ENCODE results near the gene OSCP1.
A peak's percentile ranks its signal among the peaks of the same experiment; 100 is the strongest.
"Not testable (repeated sequence)": the region's sequence is repeated elsewhere in the genome, so short reads cannot be mapped to it uniquely, and the experiment has no call there.

Gene OSCP1

DNA sequence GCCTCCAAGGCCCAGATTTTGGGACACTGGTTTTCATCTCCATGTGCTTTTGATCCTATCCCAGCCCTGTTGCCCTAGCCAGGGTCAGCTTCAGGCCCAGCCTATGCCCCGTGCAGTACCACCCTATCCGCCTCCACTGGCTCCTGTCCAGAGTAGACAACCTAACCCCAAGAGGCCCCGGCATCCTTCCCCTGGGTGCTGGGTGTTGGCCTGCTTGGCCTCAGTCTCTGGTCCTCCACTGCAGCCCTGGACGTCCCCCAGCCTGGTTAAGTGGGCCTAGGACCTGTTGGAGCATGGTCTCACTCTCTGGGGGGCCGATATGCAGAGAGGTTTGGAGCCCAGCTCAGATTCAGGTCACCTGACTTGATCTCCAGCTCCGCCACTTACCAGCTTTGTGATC is 30.8 kb upstream of the OSCP1 start:
- Mint-ChIP-seq H3K27me3 (peaks cover 12% of the 10 kb centered on the region), H3K27ac (no peak overlapping the region), H3K36me3 (no peaks in the 10 kb centered on the region), H3K9me3 (no peaks in the 10 kb centered on the region), H3K4me1 (peaks cover 14% of the 10 kb centered on the region), H3K4me3 (no peak overlapping the region)
- ATAC-seq: no peak

DNA sequence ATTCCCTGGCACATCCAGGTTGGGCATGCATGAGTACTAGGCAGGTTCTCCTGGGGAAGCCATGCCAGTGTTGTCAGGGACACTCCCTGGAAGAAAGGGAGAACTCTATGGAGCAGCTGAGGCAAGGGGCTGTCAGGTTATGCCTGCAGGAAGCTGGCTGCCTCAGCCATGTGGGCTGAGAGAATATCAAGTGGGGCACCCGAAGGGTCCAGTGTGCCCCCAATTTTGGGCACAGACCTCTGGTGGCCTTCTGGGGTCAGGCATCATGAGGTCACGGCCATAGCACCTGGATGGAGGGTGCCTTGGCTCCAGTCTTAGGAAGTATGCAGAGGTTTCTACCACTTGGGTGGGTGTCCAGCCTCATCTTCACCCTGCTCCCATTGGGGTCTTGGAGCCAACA is 29.9 kb upstream of the OSCP1 start:
- peaks cover 8% of the 10 kb centered on the region for H3K4me1 Mint-ChIP-seq
- no peak overlapping the region for H3K4me3 Mint-ChIP-seq
- no peaks in the 10 kb centered on the region for H3K36me3 Mint-ChIP-seq
- H3K27me3 Mint-ChIP-seq: peaks cover 12% of the 10 kb centered on the region
- no peak overlapping the region for H3K27ac Mint-ChIP-seq
- no peaks in the 10 kb centered on the region for H3K9me3 Mint-ChIP-seq
- ATAC-seq: no peak

DNA sequence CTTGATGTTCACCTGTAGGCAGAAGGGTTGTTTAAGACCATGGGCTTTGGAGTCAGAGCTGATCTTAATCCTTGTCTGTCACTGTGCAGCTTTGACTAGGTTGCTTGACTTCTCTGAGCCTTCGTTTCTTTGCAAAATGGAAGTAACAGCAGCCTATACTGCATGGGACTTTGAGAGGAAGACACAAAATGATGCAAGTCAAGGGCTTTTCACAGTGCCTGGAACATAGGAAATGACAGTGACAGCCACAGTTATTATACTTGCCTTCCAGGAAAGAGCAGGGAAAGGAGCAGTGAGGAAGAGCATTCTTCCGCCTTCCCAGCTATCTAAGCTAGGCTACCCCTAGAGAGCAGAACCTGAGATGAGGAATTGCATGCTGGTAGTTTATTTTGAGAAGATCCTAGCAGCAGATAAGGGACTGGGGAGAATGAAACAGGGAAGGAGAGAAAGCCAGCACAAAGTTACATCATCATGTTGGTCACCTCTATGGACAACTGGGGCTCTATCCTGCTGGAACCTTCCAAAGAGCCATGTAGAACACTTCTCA is 29.3 kb upstream of the OSCP1 start:
- Mint-ChIP-seq H3K4me1 (peaks cover 8% of the 10 kb centered on the region), H3K9me3 (no peaks in the 10 kb centered on the region), H3K27me3 (peaks cover 12% of the 10 kb centered on the region), H3K27ac (no peak overlapping the region), H3K4me3 (no peak overlapping the region), H3K36me3 (no peaks in the 10 kb centered on the region)
- ATAC-seq: no peak

DNA sequence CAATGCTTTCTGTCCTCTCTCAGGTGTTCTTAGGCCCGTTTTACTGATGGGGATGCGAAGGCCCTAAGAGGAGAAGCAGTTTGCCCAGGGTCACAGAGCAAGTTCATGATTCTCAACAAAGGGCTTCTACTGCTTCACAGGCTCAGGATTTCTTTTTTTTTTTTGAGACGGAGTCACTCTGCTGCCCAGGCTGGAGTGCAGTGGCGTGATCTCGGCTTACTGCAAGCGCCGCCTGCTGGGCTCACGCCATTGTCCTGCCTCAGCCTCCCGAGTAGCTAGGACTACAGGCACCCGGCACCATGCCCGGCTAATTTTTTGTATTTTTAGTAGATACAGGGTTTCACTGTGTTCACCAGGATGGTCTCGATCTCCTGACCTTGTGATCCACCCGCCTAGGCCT is 27.4 kb upstream of the OSCP1 start:
- ATAC-seq, H3K9me3 Mint-ChIP-seq, H3K4me1 Mint-ChIP-seq, H3K4me3 Mint-ChIP-seq, H3K27ac Mint-ChIP-seq, H3K36me3 Mint-ChIP-seq: not testable (repeated sequence)
- H3K27me3 Mint-ChIP-seq: peaks cover 12% of the 10 kb centered on the region

DNA sequence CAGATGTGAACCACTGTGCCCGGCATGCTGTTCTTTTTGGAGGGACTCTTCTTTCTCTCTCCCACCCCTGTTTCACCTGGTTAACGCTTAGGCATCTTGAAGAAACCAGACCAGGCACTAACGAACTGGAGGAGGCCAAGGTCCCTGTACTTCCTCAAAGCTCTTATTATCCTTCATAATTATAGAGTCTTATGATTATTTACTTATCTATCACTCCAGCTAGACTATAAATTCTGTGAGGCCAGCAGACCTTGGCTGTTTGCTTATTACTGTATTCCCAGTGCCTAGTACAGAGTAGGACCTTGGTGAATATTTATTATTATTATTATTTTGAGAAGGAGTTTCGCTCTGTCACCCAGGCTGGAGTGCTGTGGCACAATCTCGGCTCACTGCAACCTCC is 26.7 kb upstream of the OSCP1 start:
- H3K36me3 Mint-ChIP-seq: no peaks in the 10 kb centered on the region
- H3K4me3 Mint-ChIP-seq: no peak overlapping the region
- ATAC-seq: no peak
- H3K9me3 Mint-ChIP-seq: no peaks in the 10 kb centered on the region
- peaks cover 3% of the 10 kb centered on the region for H3K4me1 Mint-ChIP-seq
- H3K27me3 Mint-ChIP-seq: peaks cover 7% of the 10 kb centered on the region
- no peak overlapping the region for H3K27ac Mint-ChIP-seq

DNA sequence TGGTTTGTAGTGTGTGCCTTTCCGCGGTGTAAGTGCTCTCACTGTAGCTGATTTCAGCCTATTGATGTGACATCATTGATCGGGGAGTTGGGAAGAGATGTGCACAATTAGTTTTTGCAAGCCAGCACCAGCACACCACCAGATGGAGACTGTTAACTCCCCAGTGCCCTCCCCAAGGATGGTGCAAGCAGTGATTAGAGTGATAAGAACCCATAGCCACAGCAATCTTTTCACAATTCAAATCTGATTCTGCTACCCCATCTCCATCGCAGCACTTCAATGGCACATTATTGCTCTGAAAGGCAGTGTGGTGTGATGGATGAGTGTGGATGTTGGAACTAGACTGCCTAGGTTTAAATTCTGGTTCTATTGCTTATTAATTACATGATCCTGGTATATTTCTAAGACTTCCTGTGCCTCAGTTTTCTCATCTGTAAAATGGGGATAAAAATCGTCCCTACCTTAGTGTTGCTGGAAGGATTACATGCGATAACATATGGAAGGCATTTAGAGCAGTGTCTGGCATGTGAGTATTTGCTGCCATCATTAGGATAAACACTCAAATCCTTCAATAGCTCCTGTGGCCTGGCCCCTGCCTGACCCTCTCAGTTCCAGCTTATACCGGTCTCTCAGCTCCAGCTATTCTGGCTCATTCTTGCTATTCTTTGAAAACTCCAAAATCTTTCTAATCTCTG is 25.8 kb upstream of the OSCP1 start:
- Mint-ChIP-seq H3K27me3 (no peaks in the 10 kb centered on the region), H3K9me3 (no peaks in the 10 kb centered on the region), H3K27ac (no peak overlapping the region), H3K36me3 (no peaks in the 10 kb centered on the region), H3K4me1 (no peaks in the 10 kb centered on the region), H3K4me3 (no peak overlapping the region)
- ATAC-seq: no peak

DNA sequence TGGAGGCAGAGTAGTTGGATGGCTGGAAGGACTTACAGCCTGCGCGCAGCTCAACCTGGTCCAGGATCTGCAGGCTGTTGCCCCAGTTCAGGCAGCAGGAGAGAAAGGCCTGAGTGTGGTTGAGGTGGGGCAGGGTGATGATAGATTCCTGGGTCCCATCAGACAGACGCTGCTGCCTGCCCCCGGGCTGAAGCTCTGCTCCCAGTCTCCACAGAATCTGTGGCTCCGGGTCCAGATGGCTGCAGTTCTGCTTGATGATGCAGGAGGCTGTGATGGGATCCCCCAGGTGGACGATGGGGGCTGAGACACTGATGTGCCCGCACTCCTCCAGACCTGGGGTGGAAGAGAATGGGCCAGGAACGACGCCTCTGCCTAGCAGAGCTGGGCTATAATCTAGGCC is 25.1 kb upstream of the OSCP1 start:
- H3K27ac Mint-ChIP-seq: no peak overlapping the region
- no peaks in the 10 kb centered on the region for H3K9me3 Mint-ChIP-seq
- ATAC-seq: no peak
- H3K27me3 Mint-ChIP-seq: no peaks in the 10 kb centered on the region
- no peak overlapping the region for H3K4me3 Mint-ChIP-seq
- no peaks in the 10 kb centered on the region for H3K36me3 Mint-ChIP-seq
- H3K4me1 Mint-ChIP-seq: no peaks in the 10 kb centered on the region

DNA sequence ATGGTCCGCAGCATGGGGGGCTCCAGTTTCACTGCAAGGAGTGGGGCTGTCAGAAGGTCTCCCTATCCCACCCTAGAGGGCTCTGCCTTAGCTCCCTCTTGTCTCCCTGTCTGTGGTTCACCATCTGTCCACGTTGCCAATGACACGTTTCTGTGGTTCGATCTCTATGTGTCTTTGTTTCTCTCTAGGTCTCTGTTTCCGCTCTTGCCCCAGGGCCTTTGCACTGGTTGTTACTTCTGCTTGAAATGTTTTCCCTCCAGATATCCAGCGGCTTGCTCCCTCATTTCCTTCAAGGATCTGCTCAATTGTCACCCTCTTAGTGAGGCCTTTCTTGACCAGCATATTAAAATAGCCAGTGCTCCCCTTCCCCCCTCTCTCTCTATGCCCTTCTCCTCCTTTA is 22.4 kb upstream of the OSCP1 start:
- Mint-ChIP-seq H3K27me3 (no peaks in the 10 kb centered on the region), H3K36me3 (no peaks in the 10 kb centered on the region), H3K27ac (no peak overlapping the region), H3K4me1 (no peaks in the 10 kb centered on the region), H3K9me3 (no peaks in the 10 kb centered on the region), H3K4me3 (no peak overlapping the region)
- ATAC-seq: no peak

DNA sequence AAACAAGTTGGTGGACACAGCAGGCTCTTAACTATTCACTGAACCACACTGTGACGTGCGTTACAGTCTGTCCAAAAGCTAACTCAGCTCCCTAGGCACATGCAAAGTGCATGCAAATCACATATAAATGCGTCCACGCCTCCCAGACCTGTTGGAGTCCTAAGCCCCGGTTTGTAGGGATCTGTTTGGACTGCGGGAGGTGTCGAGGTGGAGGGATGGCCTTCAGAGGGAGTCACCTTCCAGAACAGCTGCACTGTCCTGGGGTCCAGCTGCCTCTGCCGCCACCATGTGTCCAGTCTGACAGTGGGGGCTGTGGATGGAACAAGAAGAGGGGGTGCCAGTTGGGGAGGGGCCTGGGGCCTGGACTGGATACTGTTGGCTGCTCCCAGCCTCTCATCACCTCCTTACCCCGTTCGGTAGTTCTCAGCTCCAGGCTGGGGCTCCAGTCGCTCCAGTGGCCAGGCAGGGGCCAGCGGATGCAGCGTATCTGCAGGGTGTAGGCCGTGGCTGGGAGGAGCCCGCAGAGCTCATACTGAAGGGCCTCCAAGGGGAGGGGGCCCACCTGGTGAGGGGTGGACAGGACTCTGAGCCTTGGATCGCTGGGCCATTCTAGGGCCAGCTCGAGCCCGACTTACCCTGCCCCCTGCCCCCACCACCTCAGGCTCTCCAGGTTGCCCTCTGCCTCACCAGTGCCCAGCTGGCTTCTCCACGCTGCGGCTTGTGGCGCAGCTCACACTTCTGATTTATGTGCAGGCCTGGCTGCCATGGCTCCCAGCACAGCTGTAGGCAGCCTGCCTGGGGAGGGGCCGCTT is 21.8 kb upstream of the OSCP1 start:
- Mint-ChIP-seq H3K4me1 (no peaks in the 10 kb centered on the region), H3K27ac (no peak overlapping the region), H3K27me3 (no peaks in the 10 kb centered on the region), H3K4me3 (no peak overlapping the region), H3K9me3 (no peaks in the 10 kb centered on the region), H3K36me3 (no peaks in the 10 kb centered on the region)
- ATAC-seq: no peak

DNA sequence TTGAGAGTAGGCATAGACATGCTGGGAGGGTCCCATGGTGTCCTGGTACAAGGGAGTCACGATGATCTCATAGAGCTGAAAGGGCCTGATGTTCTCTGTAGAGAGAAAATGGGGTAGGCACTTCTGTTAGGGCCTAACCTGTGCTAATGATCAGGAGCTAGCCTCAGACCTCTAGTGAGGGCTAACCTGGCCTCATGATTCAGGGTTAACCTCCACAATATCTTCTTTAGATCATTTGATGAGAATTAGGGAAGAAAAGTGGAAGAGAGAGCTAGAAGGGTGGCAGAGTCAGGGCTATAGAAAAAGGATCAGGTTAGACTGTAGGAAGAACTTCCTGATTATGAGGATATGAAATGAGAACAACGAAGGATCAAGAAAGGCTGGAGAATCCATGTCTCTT is 18.9 kb upstream of the OSCP1 start:
- Mint-ChIP-seq H3K36me3 (peaks cover under 1% of the 10 kb centered on the region), H3K9me3 (no peaks in the 10 kb centered on the region), H3K27me3 (no peaks in the 10 kb centered on the region), H3K4me3 (no peak overlapping the region), H3K27ac (no peak overlapping the region), H3K4me1 (peaks cover under 1% of the 10 kb centered on the region)
- no peak for ATAC-seq

DNA sequence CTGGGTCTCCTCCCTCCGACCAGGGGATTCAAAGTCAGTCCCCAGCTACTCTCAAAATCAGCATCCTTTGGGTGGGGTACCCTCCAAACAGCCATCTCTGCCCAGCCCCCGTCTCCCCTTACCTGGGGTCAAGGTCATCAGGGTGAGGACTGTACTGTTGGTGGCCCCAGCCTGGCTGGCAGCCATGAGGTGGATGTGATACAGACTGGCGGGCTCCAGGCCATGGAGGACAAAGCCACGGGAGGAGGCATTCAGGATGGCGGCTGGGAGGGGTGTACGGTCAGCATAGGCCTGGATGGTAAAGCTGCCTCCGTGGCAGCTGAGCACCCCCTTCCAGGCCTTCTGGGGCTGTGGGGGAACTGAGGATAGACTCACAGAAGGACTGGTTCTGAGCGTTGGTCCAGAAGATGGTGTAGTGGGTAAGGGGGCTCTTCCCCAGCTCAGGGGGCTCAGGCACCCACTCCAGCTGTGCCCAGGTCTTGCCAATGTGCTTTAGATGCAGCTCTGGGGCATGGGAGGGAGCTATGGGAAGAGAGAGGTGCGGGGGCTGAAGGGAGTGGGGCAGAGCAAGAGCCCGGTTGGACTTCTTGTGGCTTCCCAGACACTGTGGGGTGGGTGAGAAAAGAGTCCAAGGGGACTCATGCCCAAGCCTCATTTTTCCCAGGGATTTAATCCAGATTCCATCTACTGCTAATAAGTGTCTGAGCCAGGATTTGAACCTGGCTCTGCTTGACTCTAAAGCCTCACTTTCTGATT is 17.6 kb upstream of the OSCP1 start:
- Mint-ChIP-seq H3K4me3 (no peak overlapping the region), H3K36me3 (peaks cover 6% of the 10 kb centered on the region), H3K9me3 (no peaks in the 10 kb centered on the region), H3K27me3 (no peaks in the 10 kb centered on the region), H3K4me1 (peaks cover 11% of the 10 kb centered on the region), H3K27ac (peak overlapping the region; percentile 61)
- no peak for ATAC-seq

DNA sequence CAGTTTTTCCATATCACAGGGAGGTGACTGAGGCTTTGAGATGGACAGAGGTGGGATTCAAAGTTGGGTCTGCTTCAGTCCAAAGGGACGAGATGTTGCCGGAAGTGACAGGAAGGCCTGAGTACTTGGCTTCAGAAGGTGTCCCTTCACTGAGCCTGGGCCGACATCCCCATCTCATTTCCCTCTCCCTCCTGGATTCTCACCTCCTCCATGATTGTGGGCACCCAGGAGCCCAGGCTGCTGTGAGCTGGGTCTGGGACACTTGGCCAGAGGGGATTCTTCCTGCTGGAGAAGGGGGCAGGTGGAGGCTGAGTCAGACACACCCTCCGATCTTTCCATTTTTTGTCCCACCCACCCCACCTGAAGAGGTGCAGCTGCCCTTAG is 16.8 kb upstream of the OSCP1 start:
- Mint-ChIP-seq H3K36me3 (peaks cover 10% of the 10 kb centered on the region), H3K9me3 (no peaks in the 10 kb centered on the region), H3K27ac (peak overlapping the region; percentile 61), H3K27me3 (no peaks in the 10 kb centered on the region), H3K4me1 (peaks cover 16% of the 10 kb centered on the region), H3K4me3 (no peak overlapping the region)
- ATAC-seq: no peak

DNA sequence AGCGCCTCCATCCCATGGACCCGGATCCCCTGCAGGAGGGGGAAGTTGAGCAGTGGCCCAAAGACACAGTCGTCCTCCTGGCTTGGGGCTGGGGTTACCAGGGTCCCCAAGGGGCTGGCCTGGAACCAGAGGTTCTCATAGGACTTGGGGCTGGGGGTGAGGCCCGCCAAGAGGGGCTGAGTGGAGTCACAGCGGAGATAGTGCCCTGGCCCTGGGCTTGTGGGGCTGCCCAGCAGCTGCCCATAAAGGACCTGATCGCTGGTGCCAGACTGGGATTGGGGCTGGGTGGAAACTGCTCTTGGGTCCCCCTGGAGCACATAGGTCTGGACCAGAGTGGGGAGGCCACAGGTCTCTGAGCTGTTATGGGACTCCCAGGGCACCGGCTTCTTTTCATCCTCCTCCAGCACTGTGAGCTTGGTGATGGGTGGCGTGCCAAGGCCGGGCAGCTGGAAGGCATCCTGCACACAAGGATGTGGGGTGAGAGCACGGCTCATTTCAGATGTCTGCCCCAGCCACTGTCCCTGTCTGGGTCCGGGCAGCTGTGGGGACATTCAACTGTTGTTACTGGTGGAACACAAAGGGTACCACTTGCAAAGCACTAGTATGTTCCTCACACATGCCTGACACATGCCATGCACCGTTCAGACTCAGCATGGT is 16.2 kb upstream of the OSCP1 start:
- Mint-ChIP-seq H3K36me3 (peaks cover 15% of the 10 kb centered on the region), H3K27me3 (no peaks in the 10 kb centered on the region), H3K4me3 (no peak overlapping the region), H3K27ac (peak overlapping the region; percentile 61), H3K9me3 (no peaks in the 10 kb centered on the region), H3K4me1 (peaks cover 18% of the 10 kb centered on the region)
- ATAC-seq: no peak

DNA sequence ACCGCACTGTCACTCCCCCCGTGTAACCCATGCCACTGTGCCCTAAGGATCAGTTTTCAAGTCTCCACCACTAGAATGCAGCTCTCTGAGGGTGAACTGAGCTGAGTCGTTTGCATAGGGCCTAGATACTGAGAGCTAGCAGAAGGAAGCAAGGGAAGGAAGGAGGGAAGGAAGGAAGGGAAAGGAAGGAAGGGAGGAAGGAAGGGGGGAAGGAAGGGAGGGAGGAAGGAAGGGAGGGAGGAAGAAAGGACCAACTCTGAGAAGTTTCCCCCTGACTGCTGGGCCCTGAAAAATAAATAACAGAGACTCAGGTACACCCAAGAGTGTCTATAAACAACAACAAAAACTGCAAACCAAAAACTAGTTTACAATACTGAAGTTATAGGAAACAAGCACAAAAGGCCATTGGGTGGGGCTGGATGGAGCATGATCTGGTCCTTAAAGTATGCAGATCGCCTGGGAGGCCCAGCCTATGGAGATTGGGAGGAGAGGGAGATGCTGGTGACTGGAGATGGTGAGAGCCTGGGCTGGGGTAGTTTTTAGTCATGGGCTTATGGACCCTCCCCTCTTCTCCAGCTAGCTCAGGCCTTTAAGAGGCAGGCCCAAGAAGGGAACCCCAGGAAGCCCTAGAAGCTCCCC is 15.6 kb upstream of the OSCP1 start:
- H3K36me3 Mint-ChIP-seq: peaks cover 21% of the 10 kb centered on the region
- ATAC-seq: no peak
- H3K4me3 Mint-ChIP-seq: no peak overlapping the region
- H3K4me1 Mint-ChIP-seq: peaks cover 22% of the 10 kb centered on the region
- H3K9me3 Mint-ChIP-seq: no peaks in the 10 kb centered on the region
- peak overlapping the region; percentile 99 for H3K27ac Mint-ChIP-seq
- H3K27me3 Mint-ChIP-seq: no peaks in the 10 kb centered on the region

Measured in stimulated activated memory B cell treated with anti-CD40 and anti-IgM and Interleukin-4, amounts not matched to agents 10 μg/mL and 1 μg/mL and 100 μg/mL, for 72 hours (primary cell).